RPMI8226 (cell line): ENCODE results near the gene SCNN1B.

ENCODE experiments used
- DNase-seq: peaks from one replicate; pipeline ENCODE4 v3.0.0-alpha.2; 2015

The SCNN1B gene

DNA sequence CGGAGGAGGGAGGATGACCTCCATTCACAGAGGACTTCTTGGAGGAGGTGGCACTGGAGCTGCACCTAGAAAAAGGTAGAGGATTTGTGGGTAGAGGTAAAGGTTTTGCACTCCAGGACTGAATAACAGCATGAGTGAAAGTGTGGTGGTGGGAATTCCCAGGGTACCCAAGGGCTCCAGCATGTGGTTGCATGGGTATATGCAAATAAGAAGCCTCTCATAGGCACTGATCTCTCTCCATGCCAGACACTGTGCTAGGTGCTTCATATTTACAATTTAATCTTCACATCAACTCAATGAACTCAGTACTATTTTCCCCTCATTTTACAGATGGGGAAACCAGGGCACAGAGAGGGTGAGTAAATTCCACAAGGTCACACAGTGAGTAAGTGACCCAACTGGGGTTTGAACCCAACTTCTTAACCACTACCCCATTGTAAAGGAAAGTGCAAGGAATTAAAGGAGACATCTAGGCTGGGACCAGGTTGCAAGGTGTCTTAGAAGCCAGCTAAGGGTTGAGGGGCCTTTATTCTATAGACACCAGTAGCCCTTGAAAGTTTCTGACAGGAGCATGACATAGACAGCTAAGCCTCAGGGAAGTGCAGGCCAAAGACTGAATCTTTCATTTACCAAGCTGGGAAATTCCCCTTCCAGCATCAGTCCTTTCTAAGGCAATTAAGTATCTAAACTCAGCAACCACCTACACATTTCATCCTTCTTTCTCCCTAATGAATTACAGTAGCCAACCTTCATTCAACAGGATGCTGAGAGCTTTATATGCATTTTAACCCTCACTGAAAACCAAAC, 21.3 kb downstream of the SCNN1B start:
- DNase-seq, result no peak

DNA sequence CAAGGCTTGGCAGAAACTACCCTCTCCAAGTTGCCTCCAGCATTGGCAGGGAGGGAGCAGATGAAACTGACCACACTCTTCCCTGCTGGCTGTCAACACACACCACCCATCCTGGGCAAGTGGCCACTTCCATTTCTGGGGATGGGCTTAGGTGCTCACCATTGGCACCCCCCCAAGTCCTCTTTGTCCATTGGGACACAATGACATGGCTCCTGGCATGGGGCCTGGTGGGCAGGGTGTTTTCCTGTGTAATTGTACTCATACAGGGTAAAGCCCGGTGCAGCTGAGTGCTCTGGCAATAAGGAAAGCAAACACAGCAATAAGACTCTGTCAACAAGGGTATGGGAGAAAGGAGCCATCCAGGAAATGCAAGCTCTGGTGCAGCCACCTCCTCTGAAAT, 22.6 kb downstream of the SCNN1B start:
- peak; percentile 56 for DNase-seq

DNA sequence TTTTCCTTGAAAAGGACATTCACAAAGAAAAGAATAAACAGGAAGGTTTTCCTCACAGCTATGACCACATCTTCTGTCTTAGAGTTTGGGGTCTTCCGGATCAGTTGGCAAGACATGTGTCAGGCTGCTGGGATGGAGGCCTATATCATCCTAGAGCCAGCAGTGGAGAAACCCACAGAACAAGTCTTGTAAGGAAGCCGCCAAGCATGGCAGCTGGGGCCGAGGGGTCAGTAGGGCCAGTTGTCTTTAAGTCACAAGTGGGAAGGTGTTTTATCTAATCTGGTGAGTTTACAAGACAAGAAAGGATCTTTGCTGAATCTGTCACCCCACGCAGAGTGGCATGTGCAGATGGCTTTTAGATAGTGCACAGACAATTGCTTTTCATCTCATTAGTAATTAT, 25.7 kb downstream of the SCNN1B start:
- DNase-seq, result no peak

DNA sequence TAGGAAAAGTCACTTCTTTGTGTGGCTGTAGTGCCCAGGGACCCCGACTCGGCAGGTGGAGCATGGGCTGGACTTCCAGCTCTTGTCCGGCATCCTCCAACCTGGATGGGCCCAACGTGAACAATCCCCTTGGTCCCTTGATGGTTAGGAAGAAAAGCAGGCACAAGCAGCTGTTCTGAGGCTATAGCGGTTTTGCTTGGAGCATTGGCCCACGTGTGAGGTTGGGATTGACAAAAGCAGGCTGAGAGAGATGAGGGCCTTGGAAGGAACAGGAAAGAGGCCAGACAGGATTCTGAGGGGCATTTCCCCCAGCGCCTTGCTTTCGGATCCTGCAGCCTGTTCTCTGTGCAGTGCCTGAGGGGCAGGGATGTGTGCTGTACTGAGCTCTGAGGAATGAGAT, 28.1 kb downstream of the SCNN1B start:
- DNase-seq, result no peak

DNA sequence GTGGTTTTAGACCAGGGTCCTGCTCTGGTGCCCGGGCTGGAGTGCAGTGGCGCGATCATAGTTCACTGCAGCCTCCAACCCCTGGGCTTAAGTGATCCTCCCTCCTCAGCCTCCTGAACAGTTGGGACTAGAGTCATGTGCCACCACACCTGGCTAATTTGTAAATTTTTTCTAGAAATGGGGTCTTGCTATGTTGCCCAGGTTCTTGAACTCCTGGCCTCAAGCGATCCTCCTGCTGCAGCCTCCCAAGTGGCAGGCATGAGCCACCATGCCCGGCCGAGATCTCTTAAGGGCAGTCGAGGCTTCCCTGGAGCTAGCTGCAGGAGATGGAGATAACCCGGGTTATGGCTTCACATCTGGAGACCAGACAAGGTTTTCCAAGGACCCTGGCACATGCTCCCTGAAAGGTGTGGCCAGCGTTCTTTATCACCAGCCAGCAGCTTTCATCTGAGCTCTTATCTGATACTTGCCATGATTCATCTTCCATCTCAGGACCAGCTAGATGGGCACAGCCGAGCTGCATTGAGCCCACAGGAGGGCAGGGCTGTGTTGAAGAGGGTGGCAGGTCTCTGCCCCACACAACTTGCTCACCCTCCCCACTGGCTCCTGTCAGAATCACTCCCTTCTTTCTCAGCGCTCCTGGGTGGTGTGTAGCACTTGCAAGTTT, 28.6 kb downstream of the SCNN1B start:
- no peak for DNase-seq

DNA sequence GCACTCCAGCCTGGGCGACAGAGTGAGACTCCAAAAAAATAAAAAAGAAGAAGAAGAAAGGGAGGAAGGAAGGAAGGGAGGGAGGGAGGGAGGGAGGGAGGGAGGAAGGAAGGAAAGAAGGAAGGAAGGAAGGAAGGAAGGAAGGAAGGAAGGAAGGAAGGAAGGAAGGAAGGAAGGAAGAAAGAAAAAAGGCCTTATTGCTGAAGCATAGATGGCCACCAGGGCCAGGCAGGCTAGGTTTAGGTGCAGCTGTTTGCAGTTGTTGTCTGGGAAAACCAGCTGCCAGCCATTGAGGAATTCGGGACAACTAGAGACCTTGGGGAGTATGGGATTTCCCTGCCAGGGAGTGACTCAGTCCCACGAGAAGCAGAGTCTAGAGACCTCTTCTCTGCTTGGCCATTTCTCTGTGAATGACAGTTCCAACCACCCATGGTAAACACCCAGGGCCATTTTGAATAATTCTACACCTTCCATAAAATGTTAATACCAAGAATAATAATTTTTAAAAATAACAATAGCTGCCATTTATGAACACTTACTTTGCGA, 31.0 kb downstream of the SCNN1B start:
- no peak for DNase-seq

DNA sequence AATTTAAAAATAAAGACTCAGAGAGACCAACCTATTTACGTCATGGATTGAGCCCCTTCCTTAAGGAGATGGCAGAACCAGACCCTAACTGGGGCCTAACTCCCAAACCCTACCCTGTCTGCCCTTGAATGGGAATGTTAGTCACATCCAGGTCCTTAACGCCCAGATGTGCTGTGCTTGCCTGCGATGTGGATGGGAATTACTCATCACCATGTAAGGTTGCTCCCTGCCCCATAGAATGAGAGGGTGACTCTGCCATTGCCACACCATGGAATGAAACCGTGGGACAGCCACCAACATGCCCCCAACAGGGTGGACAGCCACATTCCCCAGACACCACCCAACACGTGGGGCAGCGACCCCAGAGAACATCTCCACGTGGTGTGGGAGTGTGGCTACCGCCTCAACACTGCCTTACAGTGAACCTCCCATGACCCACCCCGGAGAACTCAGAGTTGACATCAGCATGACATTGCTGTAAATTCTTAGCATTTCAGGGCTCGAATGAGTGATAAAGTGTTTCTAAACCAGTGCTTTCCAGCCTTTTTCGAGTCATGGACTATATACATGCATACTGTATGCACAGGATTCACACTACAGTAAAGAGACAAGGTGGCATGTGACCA, 31.8 kb downstream of the SCNN1B start:
- DNase-seq, result no peak

DNA sequence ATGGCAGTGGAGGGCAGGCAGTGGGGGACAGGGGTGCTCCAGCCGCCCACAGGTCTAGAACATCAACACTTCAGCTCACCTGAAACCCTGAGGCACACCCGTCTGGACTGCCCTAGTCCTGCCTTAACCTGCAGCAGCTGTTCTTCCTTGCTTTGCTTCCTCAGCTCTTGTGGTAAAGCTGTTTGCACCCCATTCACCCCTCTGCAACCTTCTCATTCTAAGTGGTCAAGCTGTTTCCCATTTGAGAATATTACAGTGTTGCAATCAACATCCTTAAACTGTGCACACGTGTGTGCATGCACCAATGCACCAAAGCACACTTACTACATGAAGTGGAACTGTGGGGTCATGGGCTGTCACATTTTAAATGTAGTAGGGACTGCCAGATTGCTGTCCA, 32.4 kb downstream of the SCNN1B start:
- peak; percentile 93 for DNase-seq

DNA sequence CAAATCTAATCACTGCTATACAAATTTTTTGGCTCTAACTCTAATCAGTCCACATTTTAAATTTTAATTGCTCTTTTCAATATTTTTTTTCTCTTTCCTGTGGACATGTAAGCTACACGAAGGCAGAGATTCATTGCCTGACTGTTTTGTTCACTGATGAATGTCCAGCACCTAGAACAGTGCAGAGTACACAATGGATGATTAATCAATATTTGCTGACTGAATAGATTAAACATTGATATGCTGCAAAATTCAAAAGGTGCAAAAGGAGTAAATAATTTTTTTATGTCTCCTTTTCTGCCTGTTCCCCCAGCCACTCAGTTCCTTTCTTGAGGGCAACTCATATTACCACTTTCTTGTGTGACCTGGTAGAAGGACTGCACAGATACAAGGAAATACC, 32.8 kb downstream of the SCNN1B start:
- DNase-seq, result peak; percentile 30

DNA sequence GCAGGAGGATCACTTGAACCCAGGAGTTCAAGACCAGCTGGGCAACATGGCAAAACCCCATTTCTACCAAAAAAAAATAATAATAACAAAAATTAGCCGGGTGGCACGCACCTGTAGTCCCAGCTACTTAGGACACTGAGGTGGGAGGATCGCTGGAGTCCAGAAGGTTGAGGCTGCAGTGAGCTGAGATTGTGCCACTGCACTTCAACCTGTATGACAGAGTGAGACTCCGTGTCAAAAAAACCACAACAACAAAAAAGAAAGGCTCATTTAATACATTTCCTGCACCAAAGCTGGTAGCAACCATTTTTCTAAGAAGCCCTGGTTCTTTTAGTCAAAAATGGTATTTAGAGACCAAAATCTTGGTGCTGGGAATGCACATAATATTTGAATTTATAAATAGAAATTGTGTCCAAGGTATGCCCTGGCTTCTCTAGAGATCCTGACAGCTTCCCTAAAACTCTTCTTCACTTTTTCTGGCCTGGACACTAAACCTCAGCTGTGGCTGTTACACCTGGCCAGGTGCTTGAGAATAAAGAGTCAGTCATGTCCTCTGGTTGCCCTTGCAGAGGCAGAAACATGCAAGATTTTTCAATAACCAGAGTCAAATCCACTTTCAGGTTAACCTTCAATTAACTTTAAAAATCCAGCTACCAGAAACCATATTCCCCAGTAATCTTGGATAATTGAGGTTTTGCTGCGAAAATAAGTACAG, 35.9 kb downstream of the SCNN1B start:
- DNase-seq, result peak; percentile 70

DNA sequence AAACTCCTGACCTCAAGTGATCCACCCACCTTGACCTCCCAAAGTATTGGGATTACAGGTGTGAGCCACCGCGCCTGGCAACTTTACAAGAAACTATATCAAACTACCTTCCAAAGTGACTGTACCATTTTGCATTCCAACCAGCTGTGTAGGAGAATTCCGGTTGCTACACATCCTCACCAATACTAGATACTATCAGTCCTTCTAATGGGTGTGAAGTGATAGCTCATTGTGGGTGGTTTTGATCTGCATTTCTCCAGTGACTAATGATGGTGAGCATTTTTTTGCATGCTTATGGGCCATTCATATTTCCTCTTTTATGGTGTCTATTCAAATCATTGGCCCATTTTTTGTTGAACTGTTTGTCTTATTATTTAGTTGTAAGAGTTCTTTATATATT, 37.7 kb downstream of the SCNN1B start:
- DNase-seq, result no peak

DNA sequence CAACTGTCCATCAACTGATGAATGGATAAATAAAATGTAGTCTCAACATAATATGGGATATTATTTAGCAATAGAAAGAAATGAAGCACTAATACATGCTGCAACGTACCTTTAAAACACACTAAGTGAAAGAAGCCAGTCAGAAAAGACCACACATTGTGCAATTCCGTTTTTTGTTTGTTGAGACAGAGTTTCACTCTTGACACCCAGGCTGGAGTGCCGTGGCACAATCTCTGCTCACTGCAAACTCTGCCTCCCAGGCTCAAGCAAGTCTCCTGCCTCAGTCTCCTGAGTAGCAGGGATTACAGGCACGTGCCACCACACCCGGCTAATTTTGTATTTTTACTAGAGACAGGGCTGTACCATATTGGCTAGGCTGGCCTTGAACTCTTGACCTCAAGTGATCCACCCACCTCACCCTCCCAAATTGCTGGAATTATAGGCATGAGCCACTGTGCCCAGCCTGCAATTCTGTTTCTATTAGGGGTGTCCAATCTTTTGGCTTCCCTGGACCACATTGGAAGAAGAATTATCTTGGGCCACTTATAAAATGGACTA, 40.1 kb downstream of the SCNN1B start:
- no peak for DNase-seq

DNA sequence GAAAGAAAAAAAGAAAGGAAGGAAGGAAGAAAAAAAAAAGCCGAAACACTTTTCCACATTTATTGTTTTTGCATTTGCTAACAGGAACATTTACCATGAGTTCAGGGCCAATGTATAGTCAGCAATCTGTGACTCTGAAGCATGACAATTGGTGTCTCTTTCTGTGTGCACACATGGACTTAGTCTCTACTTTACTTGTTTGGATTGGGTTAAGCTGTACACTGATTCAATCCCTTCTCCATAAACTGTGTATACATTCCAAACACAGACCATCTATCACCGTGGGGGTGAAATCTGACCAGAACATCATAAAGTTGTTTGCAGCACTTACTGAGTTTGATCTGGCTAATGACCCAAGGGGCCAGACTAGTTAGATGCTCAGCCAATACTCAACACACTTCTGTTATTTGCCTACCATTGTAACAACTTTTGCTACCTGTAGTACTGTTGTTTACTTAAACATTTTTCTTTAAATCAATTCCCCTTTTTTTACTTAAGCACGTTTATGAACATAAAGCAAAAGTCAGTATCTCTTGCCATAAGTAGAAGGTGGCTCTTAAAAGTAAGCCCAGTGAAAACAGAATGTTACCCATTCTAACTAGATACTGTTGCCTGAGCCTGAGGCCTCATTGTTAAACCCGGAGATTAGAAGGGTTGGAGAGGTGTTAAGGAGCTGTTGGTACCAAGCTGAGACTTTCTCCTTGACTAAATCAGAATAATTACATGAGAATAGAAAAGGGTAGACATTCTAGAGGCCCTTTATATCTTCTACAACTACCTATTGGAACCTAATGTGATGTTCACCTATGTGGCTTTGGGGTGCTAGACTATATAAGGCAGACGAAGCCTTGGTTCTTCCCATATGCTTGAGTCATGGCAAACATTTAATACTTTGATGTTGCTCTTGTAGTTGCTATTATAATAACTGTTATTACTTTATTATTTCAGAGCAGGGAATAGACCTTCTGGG, 41.8 kb downstream of the SCNN1B start:
- no peak for DNase-seq

DNA sequence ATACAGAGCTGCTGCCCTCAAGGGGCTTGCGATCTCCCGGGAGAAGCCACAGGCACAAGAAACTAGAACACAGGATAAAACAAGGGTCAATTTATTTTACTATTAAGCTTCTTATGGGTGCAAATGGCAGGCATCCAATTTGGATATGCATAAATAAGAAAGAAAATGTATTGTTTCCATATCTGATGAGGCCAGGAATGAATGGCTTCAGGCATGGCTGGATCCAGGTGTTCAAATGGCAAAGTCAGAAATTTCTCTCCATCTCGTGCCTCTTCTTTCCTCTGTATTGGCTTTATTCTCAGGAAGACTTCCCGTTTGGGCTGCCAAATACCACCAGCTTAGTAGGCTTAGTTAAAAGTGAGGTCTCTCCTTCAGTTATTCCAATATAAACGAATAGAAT, 43.1 kb downstream of the SCNN1B start:
- DNase-seq, result no peak

DNA sequence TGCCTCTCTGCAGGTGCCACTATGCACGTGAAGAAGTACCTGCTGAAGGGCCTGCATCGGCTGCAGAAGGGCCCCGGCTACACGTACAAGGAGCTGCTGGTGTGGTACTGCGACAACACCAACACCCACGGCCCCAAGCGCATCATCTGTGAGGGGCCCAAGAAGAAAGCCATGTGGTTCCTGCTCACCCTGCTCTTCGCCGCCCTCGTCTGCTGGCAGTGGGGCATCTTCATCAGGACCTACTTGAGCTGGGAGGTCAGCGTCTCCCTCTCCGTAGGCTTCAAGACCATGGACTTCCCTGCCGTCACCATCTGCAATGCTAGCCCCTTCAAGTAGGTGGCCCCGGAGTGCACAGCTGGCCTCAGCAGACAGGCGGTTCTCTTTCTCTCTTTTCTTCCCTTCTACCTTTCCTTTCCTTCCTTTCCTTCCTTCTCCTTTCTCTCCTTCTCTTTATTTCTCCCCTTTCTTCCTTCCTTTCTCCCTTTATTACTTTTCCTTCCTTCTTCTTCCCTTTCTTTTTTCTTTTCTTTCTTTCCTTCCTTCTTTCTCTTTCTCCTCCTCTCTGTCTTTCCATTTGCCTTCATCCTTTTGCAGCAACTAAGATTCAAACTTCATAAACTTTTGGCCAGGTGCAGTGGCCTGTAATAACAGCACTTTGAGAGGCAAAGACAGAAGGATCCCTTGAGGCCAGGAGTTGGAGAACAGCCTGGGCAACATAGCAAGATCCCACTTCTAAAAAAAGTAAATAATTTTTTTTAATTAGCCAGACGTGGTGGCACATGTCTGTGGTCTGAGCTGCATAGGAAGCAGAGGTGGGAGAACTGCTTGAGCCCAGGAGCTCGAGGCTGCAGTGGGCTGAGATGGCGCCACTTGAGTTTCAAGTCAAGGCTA, 46.7 kb downstream of the SCNN1B start:
- no peak for DNase-seq

DNA sequence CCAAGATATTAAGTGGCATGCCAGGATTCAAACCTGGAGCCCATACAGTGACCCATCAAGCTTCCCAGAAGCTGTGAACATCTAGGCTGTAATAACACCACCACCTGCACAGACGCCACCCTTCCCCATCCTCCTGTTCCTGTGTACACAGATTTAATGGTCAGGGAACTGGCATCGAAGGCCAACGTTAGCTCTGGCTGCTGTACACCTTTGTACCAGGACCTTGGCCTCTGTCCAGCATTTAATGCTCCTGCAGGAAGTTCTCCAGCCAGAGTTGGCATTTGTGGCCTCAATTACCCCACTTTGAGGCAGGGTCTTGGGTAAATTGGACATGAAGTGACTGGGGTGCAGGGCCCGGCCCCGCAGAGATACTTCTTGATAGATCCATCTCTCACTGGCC, 49.3 kb downstream of the SCNN1B start:
- no peak for DNase-seq

DNA sequence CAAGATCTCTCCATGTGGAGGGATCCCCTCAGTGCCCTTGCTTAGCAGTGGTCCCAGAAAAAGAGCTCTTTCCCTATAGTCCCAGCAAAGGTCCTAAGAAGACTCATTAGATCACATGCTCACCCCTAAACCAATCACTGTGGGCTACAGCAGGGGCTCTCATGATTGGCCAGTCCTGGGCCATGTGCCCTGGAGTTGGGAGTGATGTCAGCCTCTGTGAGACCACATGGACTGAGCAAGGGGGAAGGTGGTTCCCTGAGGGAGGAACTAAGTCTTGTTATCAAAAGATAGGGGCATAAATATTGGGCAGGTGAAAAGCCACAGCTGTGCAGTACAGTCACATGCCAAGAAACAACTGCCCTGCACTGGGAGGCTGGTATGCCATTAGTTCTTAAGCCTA, 51.3 kb downstream of the SCNN1B start:
- DNase-seq, result peak; percentile 44

DNA sequence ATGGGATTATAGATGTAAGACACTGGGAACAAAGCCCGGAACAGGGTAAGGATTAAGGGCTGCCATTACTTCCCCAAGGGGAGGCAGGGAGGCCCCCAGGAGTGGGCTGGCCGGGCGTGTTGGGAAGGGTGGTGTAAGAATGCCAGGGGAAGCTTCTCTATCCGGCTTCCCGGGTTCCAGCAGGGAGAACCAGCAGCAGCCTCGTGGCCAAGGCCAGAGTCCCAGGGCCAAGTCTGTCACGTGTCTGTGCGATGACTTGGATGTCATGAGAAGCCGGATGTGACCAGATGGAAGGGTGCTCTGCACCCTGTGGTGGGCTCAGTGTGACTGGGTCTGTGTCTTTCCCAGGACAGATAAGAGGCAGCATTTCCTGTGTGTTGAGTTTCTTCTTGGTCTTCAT, 52.1 kb downstream of the SCNN1B start:
- no peak for DNase-seq

DNA sequence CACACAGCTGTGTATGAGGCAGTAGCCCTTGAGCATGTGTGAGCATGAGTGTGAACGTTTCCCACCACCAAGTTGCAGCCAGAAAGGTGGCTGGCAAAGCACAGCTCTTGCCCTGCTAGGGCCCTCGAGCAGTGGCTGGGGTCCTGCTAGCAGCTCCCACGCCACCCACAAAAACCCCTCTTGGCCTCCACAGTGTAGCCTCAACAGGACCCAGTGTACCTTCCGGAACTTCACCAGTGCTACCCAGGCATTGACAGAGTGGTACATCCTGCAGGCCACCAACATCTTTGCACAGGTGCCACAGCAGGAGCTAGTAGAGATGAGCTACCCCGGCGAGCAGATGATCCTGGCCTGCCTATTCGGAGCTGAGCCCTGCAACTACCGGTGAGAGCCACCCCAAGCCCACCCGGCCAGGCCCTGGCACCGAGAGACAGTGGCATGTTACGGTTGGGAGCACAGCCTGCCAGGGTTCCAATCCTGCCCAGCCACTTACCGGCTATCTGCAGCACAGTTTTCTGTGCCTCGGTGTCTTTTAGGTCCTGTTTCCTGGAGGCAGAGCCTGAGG, 53.1 kb downstream of the SCNN1B start:
- DNase-seq, result no peak

DNA sequence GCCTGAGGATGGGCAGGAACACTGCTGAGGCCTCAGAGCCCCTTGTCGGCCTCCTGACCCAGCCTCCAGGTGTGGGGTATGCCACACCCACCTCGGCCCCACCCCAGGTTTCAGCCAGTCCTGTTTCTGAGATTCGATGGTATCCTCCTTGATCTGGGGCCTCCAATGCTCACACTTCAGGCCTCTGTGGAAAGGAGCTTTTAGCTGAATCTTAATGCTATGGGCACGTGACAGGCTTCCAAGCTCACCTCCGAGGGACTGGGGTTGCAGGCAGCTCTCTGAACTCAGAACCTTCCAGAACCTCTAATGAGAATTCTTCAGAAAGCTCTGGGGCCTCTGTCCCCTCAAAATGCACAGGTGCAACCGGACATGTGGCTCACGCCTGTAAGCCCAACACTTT, 54.8 kb downstream of the SCNN1B start:
- DNase-seq, result no peak
